ENCODE data around the gene RASD2. TPM values are rescaled to one million over a fixed set of nuclear protein-coding genes. Genes with fewer than 3 reads are reported as not detected.

RASD2 gene
- total RNA-seq, 1 experiment from 2014 or later, result 0.42 TPM

GRCh38 chr22:35560824-35561223, 20.2 kb downstream of the RASD2 start:
- Histone ChIP-seq H4K20me1 (ENCODE audit: control insufficient read depth, insufficient read depth, insufficient read length) (no peaks in the 10 kb centered on the region), H3K56ac (ENCODE audit: insufficient read length, low read depth, low read length) (no peak overlapping the region), H3K27me3 (ENCODE audit: insufficient read depth, low read length) (no peaks in the 10 kb centered on the region), H3K79me1 (ENCODE audit: insufficient read depth, low read depth, low read length, poor library complexity, severe bottlenecking) (no peaks in the 10 kb centered on the region), H2AFZ (ENCODE audit: low read length) (no peak overlapping the region), H4K91ac (ENCODE audit: insufficient read length, low read depth, low read length) (no peak overlapping the region), H3K27ac (ENCODE audit: insufficient read length, low read depth, low read length) (no peak overlapping the region), H3K4me1 (ENCODE audit: insufficient read depth, low read length) (peaks cover 9% of the 10 kb centered on the region; the same call in 1 of the 2 replicates), H3K9me3 (ENCODE audit: control insufficient read depth, low read depth, low read length) (no peaks in the 10 kb centered on the region), H4K8ac (replicated peaks; ENCODE audit: insufficient read length, low read depth, low read length) (no peak overlapping the region), H3K18ac (ENCODE audit: insufficient read length, low read depth, low read length) (no peak overlapping the region), H2BK12ac (ENCODE audit: insufficient read length, low read depth, low read length) (no peak overlapping the region), H3K4me2 (ENCODE audit: insufficient read depth, insufficient read length, low read length) (no peak overlapping the region), H3K4ac (ENCODE audit: low read depth, low read length) (no peak overlapping the region), H4K5ac (ENCODE audit: insufficient read length, low read depth, low read length) (no peak overlapping the region), H3K79me2 (ENCODE audit: insufficient read depth, low read length) (no peaks in the 10 kb centered on the region), H2BK15ac (ENCODE audit: low read depth, low read length) (no peak overlapping the region), H3K9ac (ENCODE audit: extremely low read depth, insufficient read length, low read length) (no peak overlapping the region), H2BK120ac (ENCODE audit: low read depth, low read length, poor library complexity, severe bottlenecking) (no peak overlapping the region), H2BK5ac (ENCODE audit: insufficient read length, low read length) (no peak overlapping the region), H3T11ph (ENCODE audit: low read length) (no peak overlapping the region), H3K14ac (ENCODE audit: insufficient read depth, low read length) (no peak overlapping the region), H2AK5ac (ENCODE audit: insufficient read length, low read length) (no peak overlapping the region), H3K23me2 (ENCODE audit: insufficient read length, low read depth, low read length, poor library complexity, severe bottlenecking) (no peaks in the 10 kb centered on the region), H2BK20ac (ENCODE audit: low read depth, low read length, poor library complexity, severe bottlenecking) (no peak overlapping the region), H3K23ac (ENCODE audit: insufficient read length, low read depth, low read length) (no peak overlapping the region)
- WGBS (ENCODE audit: extremely low coverage, insufficient read length, low lambda C conversion rate), result no CpG with 5 or more reads among the region's 1 CpG
- no peak for DNase-seq
- Mint-ChIP-seq H3K36me3 (ENCODE audit: insufficient read depth in 1 of 3, low read depth in 3 of 3) (no peaks in the 10 kb centered on the region), H3K27ac (no peak overlapping the region), H3K4me1 (peaks cover 23 to 27% of the 10 kb centered on the region in 2 experiments), H3K4me3 (no peak overlapping the region), H3K9me3 (no peaks in the 10 kb centered on the region), H3K27me3 (ENCODE audit: low read depth) (peaks cover 28% of the 10 kb centered on the region)
- no peak for TF ChIP-seq CTCF (conservative IDR thresholded peaks at IDR 0.05)
